GM19452 (cell line): ENCODE results near the gene GCHFR.

Source experiments
- ATAC-seq: cut with Tn5 transposase; IDR thresholded peaks from one replicate; pipeline ENCODE4 v1.9.1; 2021; ENCODE audit not compliant: unreplicated experiment

Gene GCHFR

DNA sequence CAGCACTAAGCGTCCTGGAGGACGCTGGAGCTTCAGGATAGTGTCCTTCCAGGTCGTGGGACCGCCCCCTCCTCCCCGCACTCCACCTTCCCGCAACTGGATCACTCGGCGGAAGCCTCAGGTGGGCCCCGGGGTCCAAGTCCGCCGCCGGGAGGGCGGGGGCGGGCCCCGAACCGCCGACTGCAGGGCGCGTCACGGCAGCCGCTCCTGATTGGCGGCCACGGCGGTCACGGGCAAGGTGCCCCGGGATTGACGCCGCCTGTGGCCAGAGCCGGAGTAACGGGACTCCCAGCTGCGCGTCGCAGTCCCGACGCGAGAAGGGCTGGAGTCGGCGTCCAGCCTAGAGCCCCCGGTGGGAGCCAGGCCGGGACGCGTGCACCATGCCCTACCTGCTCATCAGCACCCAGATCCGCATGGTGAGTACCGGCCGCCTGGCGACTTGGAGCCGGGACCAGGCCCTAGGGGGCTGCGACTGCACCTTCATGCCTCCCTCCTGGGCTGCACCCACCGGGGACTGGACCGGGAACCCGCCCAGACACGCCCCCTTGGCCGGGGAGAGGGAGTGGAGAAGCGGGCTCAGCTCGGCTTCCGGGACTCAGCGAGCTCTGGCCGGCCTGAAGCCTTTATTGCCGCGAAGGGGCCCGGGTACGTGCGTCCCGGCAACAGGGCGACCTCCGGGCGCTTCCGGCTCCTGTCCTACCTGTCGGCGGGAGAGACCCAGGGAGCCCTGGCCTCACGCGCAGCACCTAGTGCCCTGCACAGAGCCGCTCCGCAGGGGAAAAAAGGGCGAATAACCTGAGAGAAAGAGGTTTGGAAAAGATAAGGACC, at the start of gene GCHFR:
Gene GCHFR (plus strand): TSS at position 268 of the 828 bp plus-strand sequence. CDS start 113 bp downstream, at position 381.
- peak; percentile 43 for ATAC-seq

DNA sequence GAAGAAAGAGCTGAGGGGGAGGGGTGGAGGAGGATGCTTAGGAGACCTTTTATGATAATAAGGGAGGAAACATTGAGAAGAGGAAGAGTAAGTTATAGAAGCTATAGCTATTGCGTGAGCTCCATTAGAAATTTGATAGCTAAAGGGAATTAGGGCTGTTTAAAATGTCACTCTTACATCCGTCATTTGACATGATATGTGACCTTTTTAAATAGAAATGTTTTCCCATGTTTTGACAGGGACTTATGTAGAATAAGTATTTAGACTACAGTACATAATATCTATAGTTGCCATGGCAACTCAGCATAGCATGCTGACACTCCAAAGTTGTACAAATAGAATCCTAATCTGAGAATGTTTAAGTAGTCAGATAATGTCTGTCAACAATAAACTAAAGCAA, 49.7 kb upstream of the GCHFR start:
- no peak for ATAC-seq

DNA sequence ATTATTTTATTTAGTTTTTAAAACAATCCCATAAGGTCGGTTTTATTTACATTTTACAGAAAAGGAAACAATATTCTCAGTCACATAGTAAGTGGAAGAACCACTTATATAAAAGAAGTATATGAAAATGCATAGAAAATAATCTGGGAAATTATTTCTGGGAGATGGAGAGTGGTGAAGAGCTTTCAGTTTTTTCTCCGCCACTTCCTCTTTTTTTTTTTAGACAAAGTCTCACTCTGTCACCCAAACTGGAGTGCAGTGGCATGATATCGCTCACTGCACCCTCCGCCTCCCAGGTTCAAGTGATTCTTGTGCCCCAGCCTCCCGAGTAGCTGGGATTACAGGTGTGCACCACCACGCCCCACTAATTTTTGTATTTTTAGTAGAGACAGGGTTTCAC, 47.7 kb upstream of the GCHFR start:
- no peak for ATAC-seq

DNA sequence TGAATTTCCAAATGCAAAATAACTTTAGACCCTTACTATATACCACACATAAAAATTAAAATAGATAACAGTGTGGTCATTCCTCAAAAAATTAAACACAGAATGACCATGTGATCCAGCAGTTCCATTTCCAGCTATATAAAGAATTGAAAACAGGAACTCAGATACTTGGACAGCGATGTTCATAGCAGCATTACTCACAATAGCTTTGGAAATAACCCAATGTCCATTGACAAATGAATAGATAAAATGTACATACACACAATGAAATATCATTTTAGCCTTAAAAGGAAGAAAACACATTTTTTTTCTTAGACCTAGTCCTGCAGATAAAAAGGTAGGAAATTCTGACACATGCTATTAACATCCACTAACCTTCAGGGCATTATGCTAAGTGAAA, 42.2 kb upstream of the GCHFR start:
- no peak for ATAC-seq

DNA sequence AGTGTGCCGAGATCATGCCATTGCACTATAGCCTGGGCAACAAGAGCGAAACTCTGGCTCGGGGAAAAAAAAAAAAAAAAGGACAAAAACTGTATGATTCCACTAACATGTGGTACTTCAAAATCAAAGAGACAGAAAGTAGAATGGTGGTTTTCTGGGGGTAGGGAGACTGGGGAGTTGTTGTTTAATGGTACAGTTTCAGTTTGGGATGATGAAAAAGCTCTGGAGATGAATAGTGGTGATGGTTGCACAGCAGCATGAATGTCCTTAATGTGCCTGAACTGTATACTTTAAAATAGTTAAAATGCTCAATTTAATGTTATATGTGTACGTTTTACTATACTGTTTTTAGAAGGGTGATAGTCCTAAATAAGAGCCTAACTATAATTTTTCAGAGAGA, 41.5 kb upstream of the GCHFR start:
- ATAC-seq: no peak

DNA sequence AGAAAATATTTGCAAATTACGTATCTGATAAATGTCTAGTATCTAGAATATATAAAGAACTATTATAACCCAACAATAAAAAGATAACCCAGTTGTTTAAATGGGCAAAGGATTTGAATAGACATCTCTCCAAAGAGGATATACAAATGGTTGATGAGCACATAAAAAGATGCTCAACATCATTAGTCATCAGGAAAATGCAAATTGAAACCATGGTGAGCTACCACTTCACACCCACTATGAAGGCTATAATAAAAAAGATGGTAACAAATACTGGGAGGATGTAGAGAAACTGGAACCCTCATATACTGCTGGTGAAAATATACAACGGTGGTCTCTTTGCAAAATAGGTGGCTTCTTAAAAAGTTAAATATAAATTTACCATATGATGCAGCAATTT, 40.9 kb upstream of the GCHFR start:
- no peak for ATAC-seq

DNA sequence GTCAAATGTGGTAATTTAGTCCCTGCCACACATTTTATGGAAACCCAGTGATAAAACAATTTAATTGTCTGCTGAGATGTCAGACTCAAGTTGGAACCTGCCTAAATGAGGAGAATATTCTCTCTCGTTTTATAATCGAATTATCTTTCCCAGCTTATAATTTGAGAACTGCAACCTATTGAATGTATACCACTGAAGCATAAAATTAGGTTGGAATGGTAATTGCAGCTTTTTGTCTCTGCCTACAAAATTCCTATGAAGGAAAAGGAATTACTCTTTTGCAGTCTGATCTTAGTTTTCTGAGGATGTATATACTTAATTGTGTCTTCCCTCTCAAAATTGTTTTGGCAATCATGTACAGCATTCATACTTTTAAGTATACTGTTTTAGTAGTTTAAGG, 39.9 kb upstream of the GCHFR start:
- ATAC-seq: no peak

DNA sequence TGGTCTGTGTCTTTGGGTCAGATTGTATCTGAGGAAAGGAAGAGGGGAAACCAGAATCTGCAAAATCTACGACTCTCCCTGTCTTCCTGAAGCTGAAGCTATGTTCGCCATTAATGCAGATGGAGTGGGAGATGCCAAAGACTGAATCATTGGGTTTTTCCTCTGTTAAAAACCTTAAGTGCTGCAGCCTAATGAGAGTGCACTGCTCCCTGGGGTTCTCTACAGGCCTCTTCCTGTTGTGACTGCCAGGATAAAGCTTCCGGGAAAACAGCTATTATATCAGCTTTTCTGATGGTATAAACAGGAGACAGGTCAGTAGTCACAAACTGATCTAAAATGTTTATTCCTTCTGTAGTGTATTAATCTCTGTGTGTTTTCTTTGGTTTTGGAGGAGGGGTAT, 32.8 kb upstream of the GCHFR start:
- no peak for ATAC-seq

DNA sequence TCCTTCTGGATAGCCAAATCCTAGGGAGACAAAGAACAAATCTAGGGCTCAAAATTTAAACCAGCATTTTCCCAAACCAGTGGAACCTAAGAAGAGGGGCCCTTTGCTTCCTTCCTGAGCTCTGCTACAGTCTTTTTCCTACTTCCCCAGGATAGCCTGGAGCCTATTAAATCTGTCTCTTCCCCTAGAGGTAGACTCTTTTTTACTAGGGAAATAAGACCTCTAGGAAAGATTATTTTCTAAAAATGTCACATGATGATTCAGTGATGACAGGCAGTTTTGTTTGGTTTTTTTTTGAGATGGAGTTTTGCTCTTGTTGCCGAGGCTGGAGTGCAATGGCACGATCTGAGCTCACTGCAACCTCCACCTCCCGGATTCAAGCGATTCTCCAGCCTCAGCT, 27.3 kb upstream of the GCHFR start:
- no peak for ATAC-seq

DNA sequence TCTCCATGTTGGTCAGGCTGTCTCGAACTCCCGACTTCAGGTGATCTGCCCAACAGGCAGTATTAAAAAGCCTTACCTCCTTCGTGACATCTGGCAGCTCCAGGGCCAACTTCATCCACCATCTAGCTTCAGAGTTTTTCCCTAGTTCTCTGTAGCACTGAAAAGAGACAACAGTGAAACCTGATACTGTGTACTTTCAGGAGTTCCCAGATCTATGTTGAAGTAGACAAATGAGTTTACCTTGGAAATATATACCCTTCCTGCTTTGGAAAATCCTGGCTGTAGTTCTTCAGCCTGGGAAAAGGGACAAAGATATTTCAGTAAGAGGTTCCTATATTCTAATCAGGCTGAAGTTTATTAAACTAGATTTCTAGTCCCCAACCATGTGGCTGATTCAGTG, 26.8 kb upstream of the GCHFR start:
- no peak for ATAC-seq

DNA sequence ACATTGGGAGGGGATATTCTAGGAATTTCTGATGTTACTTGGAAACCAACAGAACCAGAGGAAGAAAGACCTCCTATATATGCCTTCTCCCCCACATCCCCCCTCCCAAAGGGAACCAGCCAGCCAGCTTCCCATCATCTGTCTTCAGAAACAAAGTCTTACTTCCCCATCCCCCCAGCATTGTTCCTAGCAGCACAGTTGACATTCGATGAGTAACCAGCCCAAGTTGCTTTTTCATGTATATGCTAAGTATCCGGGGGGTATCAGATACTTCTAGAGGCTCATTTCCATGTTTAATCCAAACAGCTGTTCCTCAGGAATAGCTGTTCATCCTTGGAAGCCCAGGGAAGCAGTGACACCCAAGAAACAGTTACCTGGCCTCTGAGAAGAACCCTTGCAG, 24.8 kb upstream of the GCHFR start:
- ATAC-seq: no peak

DNA sequence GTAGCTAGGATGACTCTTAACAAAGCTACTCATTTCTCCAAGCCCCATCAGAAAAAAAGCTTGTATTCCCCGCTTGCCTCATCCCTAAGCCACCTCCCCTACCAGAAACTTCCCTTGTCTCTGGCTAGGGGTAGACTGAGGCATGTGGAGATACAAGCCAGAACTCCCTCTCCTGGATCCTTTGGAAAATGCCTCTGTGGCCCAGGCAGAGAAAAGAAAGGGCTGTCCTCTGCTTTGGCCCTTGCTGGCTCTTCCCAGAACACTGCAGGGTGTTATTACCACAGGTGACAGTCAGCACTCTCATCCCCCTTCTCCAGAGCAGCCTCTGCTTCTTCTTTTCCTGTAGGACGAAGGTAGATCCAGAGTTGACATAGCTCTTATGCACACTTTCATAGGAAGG, 24.0 kb upstream of the GCHFR start:
- no peak for ATAC-seq

DNA sequence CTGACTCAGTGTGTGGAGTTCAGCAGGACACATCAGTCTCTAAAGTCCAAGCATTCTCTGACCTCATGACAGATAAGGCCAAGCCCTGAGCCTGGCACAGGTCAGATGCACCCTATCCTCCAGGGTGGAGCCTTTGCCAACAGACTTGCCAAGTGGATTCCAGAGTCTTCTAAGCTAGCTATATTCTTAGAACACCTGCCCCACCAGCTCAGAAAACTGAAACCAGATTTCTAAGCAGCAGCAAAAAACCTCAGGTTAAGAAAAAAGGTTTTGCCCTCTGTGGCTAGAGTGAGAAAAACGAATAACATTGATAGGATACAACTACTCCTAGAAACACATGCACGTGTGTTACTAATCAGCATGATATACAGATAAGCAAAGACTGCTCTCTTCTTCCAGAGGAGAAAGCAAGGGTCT, 20.4 kb upstream of the GCHFR start:
- ATAC-seq: no peak

DNA sequence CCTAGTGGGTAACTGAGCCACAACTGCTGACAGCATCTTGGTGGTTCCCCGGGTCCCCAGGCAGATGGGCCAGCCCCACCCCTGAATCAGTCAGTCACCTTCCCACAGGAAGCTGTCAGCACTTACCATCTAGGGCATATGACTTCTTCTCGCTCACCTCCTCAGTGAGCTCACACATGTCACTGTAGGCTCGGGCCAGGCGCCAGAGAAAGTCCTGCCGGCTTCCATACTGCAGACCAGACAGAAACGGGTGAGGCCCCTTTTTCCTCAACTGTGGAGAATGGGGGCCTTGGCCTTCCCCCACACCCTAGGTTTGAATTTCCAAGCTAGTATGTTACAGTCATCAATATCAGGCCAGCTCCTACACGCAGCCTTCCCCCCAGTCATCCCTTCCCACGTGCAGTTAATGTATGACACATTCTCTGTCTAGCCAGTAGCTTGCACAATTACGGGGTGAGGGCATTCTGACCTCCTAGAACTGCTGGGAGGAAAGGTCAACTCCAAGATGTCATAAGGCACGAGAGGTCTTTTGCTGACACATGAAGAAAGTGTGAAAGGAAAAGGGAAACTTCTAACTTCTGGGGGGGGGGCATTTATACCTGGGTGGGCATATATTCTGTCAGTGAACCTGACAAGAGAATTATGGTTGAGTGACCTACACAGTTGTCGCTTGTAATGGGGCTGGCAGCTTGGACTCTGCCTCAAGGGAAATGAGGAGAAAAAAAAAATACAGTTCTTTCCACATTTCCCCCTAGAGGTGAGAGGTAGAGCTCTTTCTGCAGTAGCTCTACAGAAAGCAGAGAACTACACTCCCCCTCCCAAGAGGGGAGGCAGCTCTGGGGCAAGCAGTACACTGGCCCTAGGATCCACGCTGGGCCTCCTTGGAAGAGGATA, 19.7 kb upstream of the GCHFR start:
- no peak for ATAC-seq

DNA sequence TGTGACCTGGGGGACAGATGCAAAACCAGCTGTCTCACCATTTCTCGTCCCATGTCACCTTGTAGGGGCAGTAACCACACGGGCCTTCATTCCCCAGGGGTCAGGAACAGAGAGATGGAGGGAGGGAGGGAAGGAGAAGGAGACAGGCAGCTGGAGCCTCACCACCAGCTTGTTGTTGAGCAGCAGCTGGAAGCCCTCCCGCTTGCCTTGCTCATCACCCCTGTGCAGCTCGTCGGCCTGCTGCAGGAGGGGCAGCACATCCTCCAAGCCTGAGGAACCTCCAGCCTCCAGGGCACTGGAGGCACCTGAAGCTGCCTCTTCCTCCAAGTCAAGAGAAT, 19.1 kb upstream of the GCHFR start:
- no peak for ATAC-seq

DNA sequence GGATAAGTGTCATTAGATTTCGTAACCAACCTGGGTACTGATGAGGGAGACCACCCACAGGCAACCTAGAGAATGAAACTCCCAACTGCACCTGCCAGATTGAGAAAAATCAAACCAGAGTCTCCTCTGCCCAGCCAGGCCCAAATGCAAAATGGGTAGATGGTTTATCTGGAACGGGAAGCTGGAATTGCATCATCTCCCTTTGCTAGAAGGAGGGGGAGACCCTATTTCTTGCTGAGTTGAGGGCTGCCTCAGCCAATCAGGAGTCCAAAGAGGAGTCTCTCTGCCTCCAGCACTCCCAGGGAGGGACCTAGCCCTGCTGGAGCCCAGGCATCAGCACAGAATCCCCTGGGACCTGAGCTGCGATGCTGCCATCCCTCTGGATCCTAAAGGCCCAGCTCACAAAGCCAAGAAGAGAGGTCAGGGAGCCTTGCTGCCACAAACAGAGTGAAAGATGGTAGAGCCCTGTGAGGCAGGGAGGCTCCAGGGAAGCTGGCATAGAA, 16.9 kb upstream of the GCHFR start:
- no peak for ATAC-seq

DNA sequence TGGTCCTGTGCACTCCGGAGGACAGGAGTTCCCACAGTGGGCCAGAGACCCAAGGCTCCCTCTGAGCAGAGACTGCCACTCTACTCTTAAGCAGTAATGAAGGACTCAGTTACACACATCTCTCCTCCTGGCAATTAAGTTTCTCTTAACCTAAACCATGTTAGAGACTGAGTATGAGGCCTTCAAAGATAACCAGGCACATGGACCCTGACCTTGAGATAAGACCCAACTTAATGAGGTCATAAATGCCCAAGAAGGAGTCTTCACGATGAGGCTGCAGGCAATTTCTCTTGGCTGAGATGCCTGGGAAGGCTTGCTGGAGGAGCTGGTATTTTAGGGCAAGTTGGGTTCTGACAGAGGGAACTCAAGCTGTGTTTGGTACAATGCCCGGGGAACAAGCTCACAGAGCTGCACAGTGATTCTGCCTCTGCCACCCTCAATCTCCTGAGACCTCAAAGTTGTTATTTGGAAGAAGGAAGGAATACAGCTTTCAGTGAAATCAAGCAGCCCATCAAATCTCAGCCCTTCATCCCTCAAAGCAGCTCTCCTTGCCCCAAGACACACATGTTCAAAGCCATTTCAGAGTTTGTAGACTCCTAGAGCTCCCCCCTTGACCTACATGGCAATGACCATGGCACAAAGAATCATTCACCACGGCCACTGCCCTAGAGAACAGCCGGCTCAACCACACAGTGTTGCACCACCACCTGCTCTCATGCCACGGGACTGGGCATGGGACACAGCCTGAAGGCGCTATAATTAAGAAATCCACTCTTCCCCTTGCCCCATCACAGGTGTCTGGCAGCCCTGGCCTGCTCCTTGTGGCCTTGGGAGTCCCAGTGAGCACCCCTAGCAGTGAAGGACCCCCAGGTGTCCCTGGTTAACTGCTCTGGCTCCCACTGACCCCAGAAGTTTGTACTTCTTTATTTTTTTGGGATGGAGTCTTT, 15.9 kb upstream of the GCHFR start:
- no peak for ATAC-seq

DNA sequence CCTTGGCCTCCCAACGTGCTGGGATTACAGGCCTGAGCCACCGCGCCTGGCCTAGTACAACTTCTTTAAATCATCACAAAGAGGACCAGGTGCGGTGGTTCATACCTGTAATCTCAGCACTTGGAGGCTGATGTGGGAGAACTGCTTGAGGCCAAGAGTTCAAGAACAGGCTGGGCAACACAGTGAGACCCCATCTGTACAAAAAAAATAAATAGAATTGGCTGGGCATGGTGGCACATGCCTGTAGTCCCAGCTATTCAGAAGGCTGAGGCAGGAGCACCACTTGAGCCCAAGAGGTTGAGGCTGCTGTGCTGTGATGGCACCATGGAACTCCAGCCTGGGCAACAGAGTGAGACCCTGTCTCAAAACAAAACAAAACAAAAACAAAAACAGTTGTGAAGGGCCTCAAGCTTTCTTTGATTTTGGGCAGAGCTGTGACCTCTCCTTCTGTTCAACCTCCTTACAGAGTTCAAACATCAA, 14.7 kb upstream of the GCHFR start:
- ATAC-seq: no peak

DNA sequence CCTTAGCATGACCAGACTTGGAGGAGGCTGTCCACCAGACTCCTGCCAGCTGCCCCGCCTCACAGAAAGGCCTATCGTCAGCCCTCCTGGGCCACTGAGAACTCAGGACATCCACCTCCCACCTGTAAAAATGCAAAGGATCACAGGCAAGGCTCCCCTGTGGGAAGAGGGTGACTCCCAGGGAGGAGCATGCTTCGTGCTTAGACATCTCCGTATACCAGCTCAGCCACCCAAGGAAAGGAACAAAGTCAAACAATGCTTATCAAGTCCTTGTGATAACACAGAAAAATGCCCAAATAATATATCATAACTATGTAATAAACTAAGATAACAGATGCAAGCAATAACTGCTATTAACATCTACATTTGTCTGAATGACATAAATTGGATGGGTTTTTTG, 13.0 kb upstream of the GCHFR start:
- ATAC-seq: no peak

DNA sequence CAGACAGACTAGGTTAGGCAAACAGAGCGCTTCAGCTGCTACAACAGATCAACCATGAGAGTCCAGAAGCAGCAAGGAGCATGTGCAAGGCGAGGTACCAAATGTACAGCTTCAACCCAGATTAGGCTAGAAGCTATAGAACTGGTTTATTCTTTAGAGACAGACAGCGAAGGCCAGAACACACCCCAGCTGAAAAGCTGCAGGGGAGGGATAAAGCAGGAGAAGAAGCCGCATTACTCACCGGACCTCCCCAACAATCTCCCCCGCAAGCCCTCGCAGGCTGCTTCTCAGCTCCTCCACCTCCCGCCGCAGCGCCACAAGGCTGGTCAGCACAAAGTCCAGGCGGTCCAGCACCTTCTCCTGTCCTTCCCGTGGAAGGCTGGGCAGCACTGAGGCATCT, 12.1 kb upstream of the GCHFR start:
- ATAC-seq: no peak

DNA sequence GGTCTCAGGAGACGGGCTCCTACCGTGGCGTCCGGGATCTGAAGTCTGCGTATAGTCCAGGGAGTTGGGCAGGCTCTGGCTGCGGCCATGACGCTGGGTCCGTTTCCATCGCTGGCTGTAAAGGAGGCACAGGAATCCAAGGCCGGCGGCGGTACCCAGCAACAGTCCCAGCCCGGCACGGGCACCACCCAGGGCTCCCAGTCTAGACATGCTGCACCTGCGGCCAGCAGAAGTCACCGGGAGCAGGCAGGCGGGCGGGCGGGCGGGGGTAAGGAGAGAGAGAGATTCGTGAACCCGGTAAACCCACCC, 9.3 kb upstream of the GCHFR start:
- no peak for ATAC-seq
